GM23338 (cell line): ENCODE results near the gene ZNF318. TPM values are rescaled to one million over a fixed set of nuclear protein-coding genes. Genes with fewer than 3 reads are reported as not detected.
"Not testable (repeated sequence)": the region's sequence is repeated elsewhere in the genome, so short reads cannot be mapped to it uniquely, and the experiment has no call there.

ENCODE experiments used
- ATAC-seq: fragments of 200-7000 bp; cut with Tn5 transposase; 3 replicates; pipeline ENCODE4 v1.9.1; 2020
- DNase-seq: peaks from one replicate; pipeline ENCODE4 v3.0.0-alpha.2; 2015; ENCODE audit warnings: low spot score
- H2AFZ ChIP-seq: fragments of 200-600 bp; sonication (generic); 2 replicates; pipeline ENCODE4 v1.8.0; 2016; ENCODE audit warnings: antibody characterized with exemption, mild to moderate bottlenecking, moderate library complexity
- H3F3A ChIP-seq: fragments of 200-600 bp; sonication (generic); replicated peaks from 2 replicates; pipeline ENCODE4 v1.8.0; 2017; ENCODE audit warnings: antibody characterized with exemption, mixed run types, low read depth
- H3K27ac ChIP-seq: fragments of 200-600 bp; sonication (generic); 2 replicates; pipeline ENCODE4 v1.6.1; 2016; ENCODE audit warnings: low read depth
- H3K27me3 ChIP-seq: fragments of 200-600 bp; sonication (generic); 2 replicates; pipeline ENCODE4 v1.8.0; 2016; ENCODE audit warnings: mild to moderate bottlenecking, mixed run types, moderate library complexity; ENCODE audit not compliant: insufficient read depth
- H3K36me3 ChIP-seq: fragments of 200-600 bp; sonication (generic); 2 replicates; pipeline ENCODE4 v1.8.0; 2016; ENCODE audit warnings: mild to moderate bottlenecking; ENCODE audit not compliant: insufficient read depth
- H3K4me1 ChIP-seq: fragments of 200-600 bp; sonication (generic); 2 replicates; pipeline ENCODE4 v1.8.0; 2016; ENCODE audit warnings: mild to moderate bottlenecking, moderate library complexity; ENCODE audit not compliant: insufficient read depth
- H3K4me2 ChIP-seq: fragments of 200-600 bp; sonication (generic); 2 replicates; pipeline ENCODE4 v1.7.1; 2017; ENCODE audit warnings: mixed run types
- H3K4me3 ChIP-seq: fragments of 200-600 bp; sonication (generic); 2 replicates; pipeline ENCODE4 v1.6.1; 2016; ENCODE audit warnings: mixed run types
- H3K79me2 ChIP-seq: fragments of 200-600 bp; sonication (generic); replicated peaks from 2 replicates; pipeline ENCODE4 v1.8.0; 2017; ENCODE audit warnings: mild to moderate bottlenecking; ENCODE audit not compliant: insufficient read depth
- H3K9me2 ChIP-seq: fragments of 200-600 bp; sonication (generic); 2 replicates; pipeline ENCODE4 v1.8.0; 2017; ENCODE audit not compliant: insufficient read depth
- H4K20me1 ChIP-seq: fragments of 200-600 bp; sonication (generic); replicated peaks from 2 replicates; pipeline ENCODE4 v1.8.0; 2017; ENCODE audit warnings: mild to moderate bottlenecking; ENCODE audit not compliant: insufficient read depth
- H3K27ac Mint-ChIP-seq: 2 replicates; pipeline ENCODE4 v1.8.0; 2020; ENCODE audit warnings: inconsistent platforms, mild to moderate bottlenecking, moderate library complexity, mixed read lengths
- H3K27me3 Mint-ChIP-seq: 3 replicates; pipeline ENCODE4 v1.8.0; 2022; ENCODE audit warnings: low read depth, mild to moderate bottlenecking, moderate library complexity, mixed read lengths, inconsistent platforms; ENCODE audit not compliant: insufficient read depth, poor library complexity
- H3K36me3 Mint-ChIP-seq: 3 replicates; pipeline ENCODE4 v1.8.0; 2021; ENCODE audit warnings: low read depth, mild to moderate bottlenecking, inconsistent platforms, moderate library complexity, mixed read lengths
- H3K4me1 Mint-ChIP-seq: 3 replicates; pipeline ENCODE4 v1.8.0; 2020; ENCODE audit warnings: mild to moderate bottlenecking, inconsistent platforms, mixed read lengths
- H3K4me3 Mint-ChIP-seq: 3 replicates; pipeline ENCODE4 v1.8.0; 2021; ENCODE audit warnings: moderate library complexity, mild to moderate bottlenecking, inconsistent platforms, mixed read lengths
- H3K9me3 Mint-ChIP-seq: 3 replicates; pipeline ENCODE4 v1.8.0; 2020; ENCODE audit warnings: moderate library complexity, mild to moderate bottlenecking, inconsistent platforms, mixed read lengths
- CREB1 ChIP-seq: fragments of 250-450 bp; sonication (Bioruptor Pico); IDR thresholded peaks from 2 replicates; pipeline ENCODE4 v1.5.0; 2020; ENCODE audit warnings: low read depth, mild to moderate bottlenecking, moderate library complexity
- EZH2 ChIP-seq: fragments of 200-600 bp; sonication (generic); IDR thresholded peaks from one replicate; pipeline ENCODE4 v1.8.0; 2017; ENCODE audit warnings: antibody characterized with exemption, mild to moderate bottlenecking, low read depth; ENCODE audit not compliant: unreplicated experiment
- EZH2phosphoT487 ChIP-seq: fragments of 200-600 bp; sonication (generic); IDR thresholded peaks from one replicate; pipeline ENCODE4 v1.8.1; 2018; ENCODE audit warnings: antibody characterized with exemption; ENCODE audit not compliant: unreplicated experiment
- JUNB ChIP-seq: IDR thresholded peaks from one replicate; pipeline ENCODE4 v1.6.1; 2016; ENCODE audit warnings: antibody characterized with exemption; ENCODE audit not compliant: unreplicated experiment
- NANOG ChIP-seq: IDR thresholded peaks from 2 replicates; pipeline ENCODE4 v1.6.1; 2016; ENCODE audit warnings: antibody characterized with exemption, borderline replicate concordance
- POLR2AphosphoS5 ChIP-seq: IDR thresholded peaks from 2 replicates; pipeline ENCODE4 v1.6.1; 2016; ENCODE audit warnings: antibody characterized with exemption, low read depth
- STAT1 ChIP-seq: IDR thresholded peaks from one replicate; pipeline ENCODE4 v1.6.1; 2016; ENCODE audit warnings: antibody characterized with exemption; ENCODE audit not compliant: unreplicated experiment
- ZNF114 ChIP-seq: fragments of 250-450 bp; sonication (Bioruptor Pico); IDR thresholded peaks from 2 replicates; pipeline ENCODE4 v1.5.0; 2020; ENCODE audit warnings: mild to moderate bottlenecking, moderate library complexity
- ZNF331 ChIP-seq: fragments of 250-450 bp; sonication (Bioruptor Pico); IDR thresholded peaks from 2 replicates; pipeline ENCODE4 v1.5.0; 2020; ENCODE audit warnings: low read depth, mild to moderate bottlenecking, moderate library complexity
- polyA plus RNA-seq: library from polyadenylated mRNA; unstranded; fragments of >200 nt; fragmentation: Nextera tagmentation; extraction: Ambion mirVana; gene quantifications from 2 replicates; pipeline ENCODE4 v1.2.1, GENCODE V29; 2016
- total RNA-seq: library from RNA; depleted of rRNA; stranded (reverse); fragments of >200 nt; shearing (Covaris generic); gene quantifications from 2 replicates; pipeline ENCODE4 v1.2.3, GENCODE V29; 2014
- TF ChIP-seq, protein P1 (sequence below): fragments of 250-450 bp; sonication (Bioruptor Pico); IDR thresholded peaks from 2 replicates; pipeline ENCODE4 v1.5.0; 2020; ENCODE audit warnings: mild to moderate bottlenecking, moderate library complexity
- TF ChIP-seq, protein P2 (sequence below): IDR thresholded peaks from 2 replicates; pipeline ENCODE4 v1.6.1; 2016; ENCODE audit warnings: antibody characterized with exemption
- TF ChIP-seq, protein P3 (sequence below): IDR thresholded peaks from one replicate; pipeline ENCODE4 v1.6.1; 2018; ENCODE audit warnings: antibody characterized with exemption; ENCODE audit not compliant: unreplicated experiment

Gene ZNF318
- total and polyA plus RNA-seq, 2 experiments from 2014 or later: 8.7 to 19.5 TPM

DNA sequence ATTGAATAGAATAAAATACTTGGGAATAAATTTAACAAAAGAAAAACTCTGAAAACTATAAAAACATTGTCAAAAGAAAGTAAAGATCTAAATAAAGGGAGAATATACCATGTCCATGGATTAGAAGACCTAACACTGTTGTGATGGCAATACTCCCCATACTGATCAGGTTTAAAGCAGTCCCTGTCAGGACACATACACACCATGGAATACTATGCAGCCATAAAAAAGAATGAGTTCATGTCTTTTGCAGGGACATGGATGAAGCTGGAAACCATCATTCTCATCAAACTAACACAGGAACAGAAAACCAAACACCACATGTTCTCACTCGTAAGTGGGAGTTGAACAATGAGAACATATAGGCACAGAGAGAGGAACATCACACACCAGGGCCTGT lies 41.3 kb upstream of the ZNF318 start:
- ATAC-seq, H3K79me2 ChIP-seq, H3K4me1 ChIP-seq, H3K4me3 Mint-ChIP-seq, H3K27me3 Mint-ChIP-seq, H3K27me3 ChIP-seq, H3K27ac Mint-ChIP-seq, H3K4me1 Mint-ChIP-seq, H3K4me2 ChIP-seq, H3F3A ChIP-seq, H3K27ac ChIP-seq, DNase-seq, H3K9me3 Mint-ChIP-seq, H3K36me3 Mint-ChIP-seq, H2AFZ ChIP-seq, H4K20me1 ChIP-seq, H3K9me2 ChIP-seq, H3K4me3 ChIP-seq, H3K36me3 ChIP-seq: not testable (repeated sequence)

DNA sequence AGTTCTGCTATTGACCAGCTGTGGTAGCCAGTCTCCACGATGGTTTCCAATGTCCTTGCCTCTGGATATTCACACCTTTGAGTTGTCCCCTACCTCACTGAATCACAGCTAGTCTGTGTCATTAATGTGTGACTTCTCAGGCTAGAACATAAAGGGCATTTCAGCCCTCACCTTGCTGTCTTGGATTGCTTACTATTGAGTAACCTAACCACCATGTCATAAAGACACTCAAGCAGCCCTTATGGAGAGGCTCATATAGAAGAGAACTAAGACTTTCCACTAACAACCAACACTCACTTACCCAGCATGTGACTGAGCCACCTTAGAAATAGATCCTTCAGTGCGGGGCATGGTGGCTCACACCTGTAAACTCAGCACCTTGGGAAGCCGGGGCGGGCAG lies 38.8 kb upstream of the ZNF318 start:
- no peak overlapping the region for H3K4me3 Mint-ChIP-seq
- H3K9me2 ChIP-seq: 0 out of 2 replicates have a peak, but pooled peaks cover 3% of the 10 kb centered on the region
- DNase-seq (no peak), ATAC-seq (no peak)
- peaks cover 5% of the 10 kb centered on the region for H3K27me3 Mint-ChIP-seq
- H3K4me3 ChIP-seq: no peak overlapping the region
- H3K4me1 Mint-ChIP-seq: no peaks in the 10 kb centered on the region
- H3K4me2 ChIP-seq: no peak overlapping the region
- H4K20me1 ChIP-seq: no peaks in the 10 kb centered on the region
- H3F3A ChIP-seq: no peaks in the 10 kb centered on the region
- no peaks in the 10 kb centered on the region for H3K27me3 ChIP-seq
- H3K36me3 ChIP-seq: no peaks in the 10 kb centered on the region
- no peak overlapping the region for H3K27ac Mint-ChIP-seq
- no peaks in the 10 kb centered on the region for H3K4me1 ChIP-seq
- no peak overlapping the region for H3K27ac ChIP-seq
- 0 out of 3 replicates have a peak, but pooled peaks cover 3% of the 10 kb centered on the region for H3K36me3 Mint-ChIP-seq
- no peaks in the 10 kb centered on the region for H3K79me2 ChIP-seq
- peaks cover under 1% of the 10 kb centered on the region; the same call in 1 of the 3 replicates for H3K9me3 Mint-ChIP-seq
- H2AFZ ChIP-seq: no peak overlapping the region
- TF ChIP-seq CREB1 (CRISPR knock-in tag): no peak
- TF ChIP-seq, protein P1, sequence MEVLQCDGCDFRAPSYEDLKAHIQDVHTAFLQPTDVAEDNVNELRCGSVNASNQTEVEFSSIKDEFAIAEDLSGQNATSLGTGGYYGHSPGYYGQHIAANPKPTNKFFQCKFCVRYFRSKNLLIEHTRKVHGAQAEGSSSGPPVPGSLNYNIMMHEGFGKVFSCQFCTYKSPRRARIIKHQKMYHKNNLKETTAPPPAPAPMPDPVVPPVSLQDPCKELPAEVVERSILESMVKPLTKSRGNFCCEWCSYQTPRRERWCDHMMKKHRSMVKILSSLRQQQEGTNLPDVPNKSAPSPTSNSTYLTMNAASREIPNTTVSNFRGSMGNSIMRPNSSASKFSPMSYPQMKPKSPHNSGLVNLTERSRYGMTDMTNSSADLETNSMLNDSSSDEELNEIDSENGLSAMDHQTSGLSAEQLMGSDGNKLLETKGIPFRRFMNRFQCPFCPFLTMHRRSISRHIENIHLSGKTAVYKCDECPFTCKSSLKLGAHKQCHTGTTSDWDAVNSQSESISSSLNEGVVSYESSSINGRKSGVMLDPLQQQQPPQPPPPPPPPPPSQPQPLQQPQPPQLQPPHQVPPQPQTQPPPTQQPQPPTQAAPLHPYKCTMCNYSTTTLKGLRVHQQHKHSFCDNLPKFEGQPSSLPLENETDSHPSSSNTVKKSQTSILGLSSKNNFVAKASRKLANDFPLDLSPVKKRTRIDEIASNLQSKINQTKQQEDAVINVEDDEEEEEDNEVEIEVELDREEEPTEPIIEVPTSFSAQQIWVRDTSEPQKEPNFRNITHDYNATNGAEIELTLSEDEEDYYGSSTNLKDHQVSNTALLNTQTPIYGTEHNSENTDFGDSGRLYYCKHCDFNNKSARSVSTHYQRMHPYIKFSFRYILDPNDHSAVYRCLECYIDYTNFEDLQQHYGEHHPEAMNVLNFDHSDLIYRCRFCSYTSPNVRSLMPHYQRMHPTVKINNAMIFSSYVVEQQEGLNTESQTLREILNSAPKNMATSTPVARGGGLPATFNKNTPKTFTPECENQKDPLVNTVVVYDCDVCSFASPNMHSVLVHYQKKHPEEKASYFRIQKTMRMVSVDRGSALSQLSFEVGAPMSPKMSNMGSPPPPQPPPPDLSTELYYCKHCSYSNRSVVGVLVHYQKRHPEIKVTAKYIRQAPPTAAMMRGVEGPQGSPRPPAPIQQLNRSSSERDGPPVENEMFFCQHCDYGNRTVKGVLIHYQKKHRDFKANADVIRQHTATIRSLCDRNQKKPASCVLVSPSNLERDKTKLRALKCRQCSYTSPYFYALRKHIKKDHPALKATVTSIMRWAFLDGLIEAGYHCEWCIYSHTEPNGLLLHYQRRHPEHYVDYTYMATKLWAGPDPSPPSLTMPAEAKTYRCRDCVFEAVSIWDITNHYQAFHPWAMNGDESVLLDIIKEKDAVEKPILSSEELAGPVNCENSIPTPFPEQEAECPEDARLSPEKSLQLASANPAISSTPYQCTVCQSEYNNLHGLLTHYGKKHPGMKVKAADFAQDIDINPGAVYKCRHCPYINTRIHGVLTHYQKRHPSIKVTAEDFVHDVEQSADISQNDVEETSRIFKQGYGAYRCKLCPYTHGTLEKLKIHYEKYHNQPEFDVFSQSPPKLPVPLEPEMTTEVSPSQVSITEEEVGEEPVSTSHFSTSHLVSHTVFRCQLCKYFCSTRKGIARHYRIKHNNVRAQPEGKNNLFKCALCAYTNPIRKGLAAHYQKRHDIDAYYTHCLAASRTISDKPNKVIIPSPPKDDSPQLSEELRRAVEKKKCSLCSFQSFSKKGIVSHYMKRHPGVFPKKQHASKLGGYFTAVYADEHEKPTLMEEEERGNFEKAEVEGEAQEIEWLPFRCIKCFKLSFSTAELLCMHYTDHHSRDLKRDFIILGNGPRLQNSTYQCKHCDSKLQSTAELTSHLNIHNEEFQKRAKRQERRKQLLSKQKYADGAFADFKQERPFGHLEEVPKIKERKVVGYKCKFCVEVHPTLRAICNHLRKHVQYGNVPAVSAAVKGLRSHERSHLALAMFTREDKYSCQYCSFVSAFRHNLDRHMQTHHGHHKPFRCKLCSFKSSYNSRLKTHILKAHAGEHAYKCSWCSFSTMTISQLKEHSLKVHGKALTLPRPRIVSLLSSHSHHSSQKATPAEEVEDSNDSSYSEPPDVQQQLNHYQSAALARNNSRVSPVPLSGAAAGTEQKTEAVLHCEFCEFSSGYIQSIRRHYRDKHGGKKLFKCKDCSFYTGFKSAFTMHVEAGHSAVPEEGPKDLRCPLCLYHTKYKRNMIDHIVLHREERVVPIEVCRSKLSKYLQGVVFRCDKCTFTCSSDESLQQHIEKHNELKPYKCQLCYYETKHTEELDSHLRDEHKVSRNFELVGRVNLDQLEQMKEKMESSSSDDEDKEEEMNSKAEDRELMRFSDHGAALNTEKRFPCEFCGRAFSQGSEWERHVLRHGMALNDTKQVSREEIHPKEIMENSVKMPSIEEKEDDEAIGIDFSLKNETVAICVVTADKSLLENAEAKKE: no peak
- no peak for TF ChIP-seq EZH2
- TF ChIP-seq JUNB: no peak
- no peak for TF ChIP-seq EZH2phosphoT487
- no peak for TF ChIP-seq ZNF114
- TF ChIP-seq ZNF331 (CRISPR knock-in tag): no peak
- TF ChIP-seq, protein P2, sequence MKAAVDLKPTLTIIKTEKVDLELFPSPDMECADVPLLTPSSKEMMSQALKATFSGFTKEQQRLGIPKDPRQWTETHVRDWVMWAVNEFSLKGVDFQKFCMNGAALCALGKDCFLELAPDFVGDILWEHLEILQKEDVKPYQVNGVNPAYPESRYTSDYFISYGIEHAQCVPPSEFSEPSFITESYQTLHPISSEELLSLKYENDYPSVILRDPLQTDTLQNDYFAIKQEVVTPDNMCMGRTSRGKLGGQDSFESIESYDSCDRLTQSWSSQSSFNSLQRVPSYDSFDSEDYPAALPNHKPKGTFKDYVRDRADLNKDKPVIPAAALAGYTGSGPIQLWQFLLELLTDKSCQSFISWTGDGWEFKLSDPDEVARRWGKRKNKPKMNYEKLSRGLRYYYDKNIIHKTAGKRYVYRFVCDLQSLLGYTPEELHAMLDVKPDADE: no peak
- no peak for TF ChIP-seq NANOG
- TF ChIP-seq, protein P3, sequence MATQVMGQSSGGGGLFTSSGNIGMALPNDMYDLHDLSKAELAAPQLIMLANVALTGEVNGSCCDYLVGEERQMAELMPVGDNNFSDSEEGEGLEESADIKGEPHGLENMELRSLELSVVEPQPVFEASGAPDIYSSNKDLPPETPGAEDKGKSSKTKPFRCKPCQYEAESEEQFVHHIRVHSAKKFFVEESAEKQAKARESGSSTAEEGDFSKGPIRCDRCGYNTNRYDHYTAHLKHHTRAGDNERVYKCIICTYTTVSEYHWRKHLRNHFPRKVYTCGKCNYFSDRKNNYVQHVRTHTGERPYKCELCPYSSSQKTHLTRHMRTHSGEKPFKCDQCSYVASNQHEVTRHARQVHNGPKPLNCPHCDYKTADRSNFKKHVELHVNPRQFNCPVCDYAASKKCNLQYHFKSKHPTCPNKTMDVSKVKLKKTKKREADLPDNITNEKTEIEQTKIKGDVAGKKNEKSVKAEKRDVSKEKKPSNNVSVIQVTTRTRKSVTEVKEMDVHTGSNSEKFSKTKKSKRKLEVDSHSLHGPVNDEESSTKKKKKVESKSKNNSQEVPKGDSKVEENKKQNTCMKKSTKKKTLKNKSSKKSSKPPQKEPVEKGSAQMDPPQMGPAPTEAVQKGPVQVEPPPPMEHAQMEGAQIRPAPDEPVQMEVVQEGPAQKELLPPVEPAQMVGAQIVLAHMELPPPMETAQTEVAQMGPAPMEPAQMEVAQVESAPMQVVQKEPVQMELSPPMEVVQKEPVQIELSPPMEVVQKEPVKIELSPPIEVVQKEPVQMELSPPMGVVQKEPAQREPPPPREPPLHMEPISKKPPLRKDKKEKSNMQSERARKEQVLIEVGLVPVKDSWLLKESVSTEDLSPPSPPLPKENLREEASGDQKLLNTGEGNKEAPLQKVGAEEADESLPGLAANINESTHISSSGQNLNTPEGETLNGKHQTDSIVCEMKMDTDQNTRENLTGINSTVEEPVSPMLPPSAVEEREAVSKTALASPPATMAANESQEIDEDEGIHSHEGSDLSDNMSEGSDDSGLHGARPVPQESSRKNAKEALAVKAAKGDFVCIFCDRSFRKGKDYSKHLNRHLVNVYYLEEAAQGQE: no peak
- no peak for TF ChIP-seq STAT1
- no peak for TF ChIP-seq POLR2AphosphoS5
